ENCODE measurements around the gene RANBP6. TPM values are rescaled to one million over a fixed set of nuclear protein-coding genes. Genes with fewer than 3 reads are reported as not detected.

RANBP6 gene
- total and polyA plus RNA-seq, 2 donors (not counting 1 experiment from before 2014, with no cell fraction given) = 14.2 to 24.9 TPM

GRCh38 chr9:5983042-5983441 is 32.4 kb downstream of the RANBP6 start:
- TF ChIP-seq EZH2 (IDR thresholded peaks at IDR 0.05; ENCODE audit: low read length, missing control alignments) (no peak), CTCF (conservative IDR thresholded peaks at IDR 0.05 in 1 of 2, IDR thresholded peaks at IDR 0.05 in 1 of 2; ENCODE audit: low read depth in 1 of 2, low read length in 2 of 2) (no peak)
- no peaks in the 10 kb centered on the region for H3K79me2 ChIP-seq (ENCODE audit: control insufficient read depth, insufficient read depth, low read length)
- no peak overlapping the region for H3K9ac ChIP-seq (ENCODE audit: insufficient read depth, low read length)
- no peaks in the 10 kb centered on the region for H3K36me3 ChIP-seq (ENCODE audit: control insufficient read depth, insufficient read depth, low read length)
- H3K4me3 ChIP-seq (replicated peaks in 1 of 4; ENCODE audit: control extremely low read depth in 1 of 4, insufficient read depth in 1 of 4, low read depth in 3 of 4, low read length in 4 of 4) = no peak overlapping the region
- no peaks in the 10 kb centered on the region for H3K4me1 ChIP-seq (ENCODE audit: control insufficient read depth, extremely low read depth, insufficient read depth, low read length)
- no peaks in the 10 kb centered on the region for H4K20me1 ChIP-seq (ENCODE audit: control insufficient read depth, extremely low read depth, insufficient read depth, low read length)
- H3K4me2 ChIP-seq (ENCODE audit: extremely low read depth, insufficient read depth, low read length) = no peak overlapping the region
- no peak overlapping the region for H2AFZ ChIP-seq (ENCODE audit: low read length)
- no peaks in the 10 kb centered on the region for H3K27me3 ChIP-seq (ENCODE audit: control insufficient read depth, insufficient read depth, low read length)
- no peaks in the 10 kb centered on the region for H3K9me3 ChIP-seq (ENCODE audit: control insufficient read depth, insufficient read depth, low read depth, low read length)
- no peak overlapping the region for H3K27ac ChIP-seq (ENCODE audit: insufficient read depth, low read length)
- DNase-seq (ENCODE audit: low read depth in 2 of 2) = no peak

- no peaks in the 10 kb centered on the region for H3K79me2 ChIP-seq (ENCODE audit: control insufficient read depth, insufficient read depth, low read length)
- H3K9ac ChIP-seq (ENCODE audit: insufficient read depth, low read length) = no peak overlapping the region
- H3K4me2 ChIP-seq (ENCODE audit: extremely low read depth, insufficient read depth, low read length) = no peak overlapping the region
- no peak overlapping the region for H2AFZ ChIP-seq (ENCODE audit: low read length)
- no peaks in the 10 kb centered on the region for H3K36me3 ChIP-seq (ENCODE audit: control insufficient read depth, insufficient read depth, low read length)
- no peaks in the 10 kb centered on the region for H3K27me3 ChIP-seq (ENCODE audit: control insufficient read depth, insufficient read depth, low read length)
- H3K4me1 ChIP-seq (ENCODE audit: control insufficient read depth, extremely low read depth, insufficient read depth, low read length) = no peaks in the 10 kb centered on the region
- no peak for TF ChIP-seq EZH2 (IDR thresholded peaks at IDR 0.05; ENCODE audit: low read length, missing control alignments)
- TF ChIP-seq CTCF (conservative IDR thresholded peaks at IDR 0.05 in 1 of 2, IDR thresholded peaks at IDR 0.05 in 1 of 2; ENCODE audit: low read depth in 1 of 2, low read length in 2 of 2) = no peak
- no peaks in the 10 kb centered on the region for H3K9me3 ChIP-seq (ENCODE audit: control insufficient read depth, insufficient read depth, low read depth, low read length)
- no peak overlapping the region for H3K27ac ChIP-seq (ENCODE audit: insufficient read depth, low read length)
- no peaks in the 10 kb centered on the region for H4K20me1 ChIP-seq (ENCODE audit: control insufficient read depth, extremely low read depth, insufficient read depth, low read length)
- H3K4me3 ChIP-seq (replicated peaks in 1 of 4; ENCODE audit: control extremely low read depth in 1 of 4, insufficient read depth in 1 of 4, low read depth in 3 of 4, low read length in 4 of 4) = no peak overlapping the region
- peak in 1 of 2 donors; percentile 60 for DNase-seq (ENCODE audit: low read depth in 2 of 2)
Observed at GRCh38 chr9:5982317-5982716, 33.1 kb downstream of the RANBP6 start.

GRCh38 chr9:5978523-5978922 is 36.9 kb downstream of the RANBP6 start:
- Histone ChIP-seq H3K4me2 (ENCODE audit: extremely low read depth, insufficient read depth, low read length) (no peak overlapping the region), H3K9me3 (ENCODE audit: control insufficient read depth, insufficient read depth, low read depth, low read length) (no peaks in the 10 kb centered on the region), H2AFZ (ENCODE audit: low read length) (no peak overlapping the region), H3K4me3 (replicated peaks in 1 of 4; ENCODE audit: control extremely low read depth in 1 of 4, insufficient read depth in 1 of 4, low read depth in 3 of 4, low read length in 4 of 4) (no peak overlapping the region), H3K9ac (ENCODE audit: insufficient read depth, low read length) (no peak overlapping the region), H3K27me3 (ENCODE audit: control insufficient read depth, insufficient read depth, low read length) (no peaks in the 10 kb centered on the region), H3K4me1 (ENCODE audit: control insufficient read depth, extremely low read depth, insufficient read depth, low read length) (no peaks in the 10 kb centered on the region), H4K20me1 (ENCODE audit: control insufficient read depth, extremely low read depth, insufficient read depth, low read length) (no peaks in the 10 kb centered on the region), H3K36me3 (ENCODE audit: control insufficient read depth, insufficient read depth, low read length) (no peaks in the 10 kb centered on the region), H3K27ac (ENCODE audit: insufficient read depth, low read length) (no peak overlapping the region), H3K79me2 (ENCODE audit: control insufficient read depth, insufficient read depth, low read length) (no peaks in the 10 kb centered on the region)
- DNase-seq (ENCODE audit: low read depth in 2 of 2) = no peak
- TF ChIP-seq CTCF (conservative IDR thresholded peaks at IDR 0.05 in 1 of 2, IDR thresholded peaks at IDR 0.05 in 1 of 2; ENCODE audit: low read depth in 1 of 2, low read length in 2 of 2) (no peak), EZH2 (IDR thresholded peaks at IDR 0.05; ENCODE audit: low read length, missing control alignments) (no peak)
